Measurements from ENCODE around the gene LRIG1.

LRIG1 gene

GRCh38 chr3:66466606-66467270 lies 34.1 kb downstream of the LRIG1 start:
- Histone ChIP-seq H3K36me3 (ENCODE audit: insufficient read depth, low read length) (peaks cover 9% of the 10 kb centered on the region), H3K27me3 (ENCODE audit: insufficient read depth, low read length) (no peaks in the 10 kb centered on the region), H3K4me1 (ENCODE audit: insufficient read depth, low read length) (peaks cover 59% of the 10 kb centered on the region), H3K9ac (ENCODE audit: low read depth, low read length) (no peak overlapping the region), H3K27ac (ENCODE audit: low read depth, low read length) (no peak overlapping the region), H3K9me3 (ENCODE audit: insufficient read depth, low read depth, low read length) (no peaks in the 10 kb centered on the region), H3K4me3 (ENCODE audit: low read length) (no peak overlapping the region)
- 93% methylated on average over 11 of the region's 11 CpGs for WGBS

GRCh38 chr3:66465587-66465986 lies 35.2 kb downstream of the LRIG1 start:
- no peak overlapping the region for H3K4me3 ChIP-seq (ENCODE audit: low read length)
- 97% methylated on average over 2 of the region's 4 CpGs for WGBS
- no peak overlapping the region for H3K9ac ChIP-seq (ENCODE audit: low read depth, low read length)
- peaks cover 20% of the 10 kb centered on the region for H3K36me3 ChIP-seq (ENCODE audit: insufficient read depth, low read length)
- no peak overlapping the region for H3K27ac ChIP-seq (ENCODE audit: low read depth, low read length)
- H3K4me1 ChIP-seq (ENCODE audit: insufficient read depth, low read length), result peaks cover 47% of the 10 kb centered on the region
- H3K27me3 ChIP-seq (ENCODE audit: insufficient read depth, low read length), result no peaks in the 10 kb centered on the region
- no peaks in the 10 kb centered on the region for H3K9me3 ChIP-seq (ENCODE audit: insufficient read depth, low read depth, low read length)

DNA sequence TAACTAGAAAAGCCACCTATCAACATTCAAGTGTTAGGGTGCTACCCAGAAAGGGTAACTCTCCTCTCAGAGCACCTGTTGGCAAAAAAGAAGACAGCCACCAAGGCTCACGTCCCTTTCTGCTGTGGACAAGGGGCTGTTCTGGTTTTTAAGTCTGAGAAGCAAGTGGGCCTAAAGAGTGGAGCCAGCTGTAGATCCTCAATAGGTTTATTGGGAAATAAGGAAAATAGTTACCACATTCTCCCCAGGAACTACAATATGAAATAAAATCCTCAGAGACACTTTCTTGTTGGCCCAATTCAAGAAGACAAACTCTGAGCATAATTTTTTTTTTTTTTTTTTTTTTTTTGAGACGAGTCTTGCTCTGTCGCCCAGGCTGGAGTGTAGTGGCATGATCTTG lies 35.8 kb downstream of the LRIG1 start:
- no peak overlapping the region for H3K9ac ChIP-seq (ENCODE audit: low read depth, low read length)
- H3K4me1 ChIP-seq (ENCODE audit: insufficient read depth, low read length), result peaks cover 43% of the 10 kb centered on the region
- no peaks in the 10 kb centered on the region for H3K27me3 ChIP-seq (ENCODE audit: insufficient read depth, low read length)
- H3K36me3 ChIP-seq (ENCODE audit: insufficient read depth, low read length), result peaks cover 26% of the 10 kb centered on the region
- no peaks in the 10 kb centered on the region for H3K9me3 ChIP-seq (ENCODE audit: insufficient read depth, low read depth, low read length)
- H3K27ac ChIP-seq (ENCODE audit: low read depth, low read length), result no peak overlapping the region
- no peak overlapping the region for H3K4me3 ChIP-seq (ENCODE audit: low read length)
- WGBS, result 93% methylated on average over 3 of the region's 3 CpGs

DNA sequence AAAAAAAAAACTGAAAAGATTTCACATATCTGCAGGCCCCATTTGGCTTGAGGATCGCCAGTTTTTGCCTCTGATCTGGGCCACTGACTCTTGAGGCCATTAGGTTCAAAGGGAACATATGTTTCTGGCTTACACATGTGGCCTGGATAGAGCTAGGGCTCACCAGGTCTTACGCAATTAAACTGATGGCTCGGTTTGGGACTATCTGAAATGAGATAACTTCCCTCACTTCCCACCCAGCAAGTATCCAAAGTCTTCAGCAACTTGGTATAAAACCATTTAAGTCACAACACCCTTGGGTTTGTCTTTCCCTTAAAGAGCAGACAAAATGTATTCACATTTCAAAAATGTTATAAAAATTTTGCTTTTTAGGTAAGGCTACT lies 36.3 kb downstream of the LRIG1 start:
- 90% methylated on average over 3 of the region's 3 CpGs for WGBS

GRCh38 chr3:66463730-66464511 lies 36.9 kb downstream of the LRIG1 start:
- 81% methylated on average over 9 of the region's 9 CpGs for WGBS
- Histone ChIP-seq H3K4me3 (ENCODE audit: low read length) (no peak overlapping the region), H3K9me3 (ENCODE audit: insufficient read depth, low read depth, low read length) (no peaks in the 10 kb centered on the region), H3K9ac (ENCODE audit: low read depth, low read length) (no peak overlapping the region), H3K27me3 (ENCODE audit: insufficient read depth, low read length) (no peaks in the 10 kb centered on the region), H3K4me1 (ENCODE audit: insufficient read depth, low read length) (peaks cover 37% of the 10 kb centered on the region), H3K27ac (ENCODE audit: low read depth, low read length) (no peak overlapping the region), H3K36me3 (ENCODE audit: insufficient read depth, low read length) (peaks cover 37% of the 10 kb centered on the region)

More for the DNA sequence above, 36.3 kb downstream of the LRIG1 start:
- Histone ChIP-seq H3K27ac (ENCODE audit: low read depth, low read length) (no peak overlapping the region), H3K4me3 (ENCODE audit: low read length) (no peak overlapping the region), H3K27me3 (ENCODE audit: insufficient read depth, low read length) (no peaks in the 10 kb centered on the region), H3K9me3 (ENCODE audit: insufficient read depth, low read depth, low read length) (no peaks in the 10 kb centered on the region), H3K4me1 (ENCODE audit: insufficient read depth, low read length) (peaks cover 43% of the 10 kb centered on the region), H3K36me3 (ENCODE audit: insufficient read depth, low read length) (peaks cover 31% of the 10 kb centered on the region), H3K9ac (ENCODE audit: low read depth, low read length) (no peak overlapping the region)

GRCh38 chr3:66463054-66463631 lies 37.7 kb downstream of the LRIG1 start:
- H3K36me3 ChIP-seq (ENCODE audit: insufficient read depth, low read length), result peaks cover 43% of the 10 kb centered on the region
- H3K4me1 ChIP-seq (ENCODE audit: insufficient read depth, low read length), result peaks cover 30% of the 10 kb centered on the region
- H3K27ac ChIP-seq (ENCODE audit: low read depth, low read length), result no peak overlapping the region
- H3K4me3 ChIP-seq (ENCODE audit: low read length), result no peak overlapping the region
- H3K9ac ChIP-seq (ENCODE audit: low read depth, low read length), result no peak overlapping the region
- no peaks in the 10 kb centered on the region for H3K27me3 ChIP-seq (ENCODE audit: insufficient read depth, low read length)
- no peaks in the 10 kb centered on the region for H3K9me3 ChIP-seq (ENCODE audit: insufficient read depth, low read depth, low read length)
- WGBS, result 95% methylated on average over 7 of the region's 7 CpGs

DNA sequence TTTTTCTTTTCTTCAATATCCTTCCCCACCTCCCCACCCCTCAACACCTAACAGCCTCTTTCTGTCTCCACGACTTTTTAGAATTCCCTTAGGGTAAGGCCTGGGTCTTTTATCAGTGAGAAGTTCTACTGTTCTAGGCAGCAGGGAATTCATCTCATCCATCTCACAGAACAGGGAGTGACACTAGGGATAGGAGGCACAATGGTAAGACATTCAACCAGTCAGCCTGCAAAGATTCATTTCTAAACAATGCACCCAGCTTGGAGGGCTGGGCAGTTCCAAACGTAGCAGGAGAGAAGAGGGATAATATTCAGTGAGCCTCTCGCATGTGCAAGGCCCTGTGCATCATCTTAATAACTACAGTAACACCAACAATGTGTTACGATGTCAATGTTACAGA lies 43.6 kb downstream of the LRIG1 start:
- Histone ChIP-seq H3K4me3 (ENCODE audit: low read length) (no peak overlapping the region), H3K27me3 (ENCODE audit: insufficient read depth, low read length) (no peaks in the 10 kb centered on the region), H3K27ac (ENCODE audit: low read depth, low read length) (no peak overlapping the region), H3K4me1 (ENCODE audit: insufficient read depth, low read length) (peaks cover 17% of the 10 kb centered on the region), H3K9me3 (ENCODE audit: insufficient read depth, low read depth, low read length) (no peaks in the 10 kb centered on the region), H3K36me3 (ENCODE audit: insufficient read depth, low read length) (peaks cover 84% of the 10 kb centered on the region), H3K9ac (ENCODE audit: low read depth, low read length) (no peak overlapping the region)
- 82% methylated on average over 4 of the region's 4 CpGs for WGBS

DNA sequence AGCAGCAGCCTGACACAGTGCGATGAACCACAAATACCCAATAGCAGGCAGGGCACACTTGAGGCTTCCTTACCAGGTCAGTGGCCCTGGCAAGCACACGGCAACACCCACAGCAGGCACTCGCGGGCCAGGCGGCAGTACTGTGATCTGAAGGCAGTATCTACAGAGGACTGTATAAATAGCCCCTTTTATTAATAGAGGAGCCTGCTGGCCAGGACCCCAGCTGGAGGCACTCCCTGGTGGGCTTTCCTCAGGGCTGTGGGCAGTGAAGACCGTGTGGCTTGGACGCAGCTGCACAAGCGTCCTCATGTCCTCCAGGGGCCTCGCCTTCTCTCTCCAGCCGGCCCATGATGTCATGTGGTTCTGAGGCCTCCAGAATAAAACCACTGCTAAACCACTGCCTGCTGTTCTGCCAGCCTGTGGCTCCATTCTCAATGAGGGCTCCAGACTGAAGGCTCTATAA lies 44.1 kb downstream of the LRIG1 start:
- H3K9ac ChIP-seq (ENCODE audit: low read depth, low read length), result no peak overlapping the region
- no peaks in the 10 kb centered on the region for H3K27me3 ChIP-seq (ENCODE audit: insufficient read depth, low read length)
- H3K4me1 ChIP-seq (ENCODE audit: insufficient read depth, low read length), result peaks cover 17% of the 10 kb centered on the region
- peaks cover 83% of the 10 kb centered on the region for H3K36me3 ChIP-seq (ENCODE audit: insufficient read depth, low read length)
- H3K27ac ChIP-seq (ENCODE audit: low read depth, low read length), result no peak overlapping the region
- 93% methylated on average over 10 of the region's 10 CpGs for whole genome bisulfite sequencing
- H3K4me3 ChIP-seq (ENCODE audit: low read length), result no peak overlapping the region
- H3K9me3 ChIP-seq (ENCODE audit: insufficient read depth, low read depth, low read length), result no peaks in the 10 kb centered on the region

- Histone ChIP-seq H3K36me3 (ENCODE audit: insufficient read depth, low read length) (peaks cover 83% of the 10 kb centered on the region), H3K4me3 (ENCODE audit: low read length) (no peak overlapping the region), H3K9ac (ENCODE audit: low read depth, low read length) (no peak overlapping the region), H3K4me1 (ENCODE audit: insufficient read depth, low read length) (peaks cover 17% of the 10 kb centered on the region), H3K27me3 (ENCODE audit: insufficient read depth, low read length) (no peaks in the 10 kb centered on the region), H3K9me3 (ENCODE audit: insufficient read depth, low read depth, low read length) (no peaks in the 10 kb centered on the region), H3K27ac (ENCODE audit: low read depth, low read length) (no peak overlapping the region)
- 88% methylated on average over 8 of the region's 8 CpGs for WGBS
Observed at GRCh38 chr3:66454464-66454859, 46.4 kb downstream of the LRIG1 start.

DNA sequence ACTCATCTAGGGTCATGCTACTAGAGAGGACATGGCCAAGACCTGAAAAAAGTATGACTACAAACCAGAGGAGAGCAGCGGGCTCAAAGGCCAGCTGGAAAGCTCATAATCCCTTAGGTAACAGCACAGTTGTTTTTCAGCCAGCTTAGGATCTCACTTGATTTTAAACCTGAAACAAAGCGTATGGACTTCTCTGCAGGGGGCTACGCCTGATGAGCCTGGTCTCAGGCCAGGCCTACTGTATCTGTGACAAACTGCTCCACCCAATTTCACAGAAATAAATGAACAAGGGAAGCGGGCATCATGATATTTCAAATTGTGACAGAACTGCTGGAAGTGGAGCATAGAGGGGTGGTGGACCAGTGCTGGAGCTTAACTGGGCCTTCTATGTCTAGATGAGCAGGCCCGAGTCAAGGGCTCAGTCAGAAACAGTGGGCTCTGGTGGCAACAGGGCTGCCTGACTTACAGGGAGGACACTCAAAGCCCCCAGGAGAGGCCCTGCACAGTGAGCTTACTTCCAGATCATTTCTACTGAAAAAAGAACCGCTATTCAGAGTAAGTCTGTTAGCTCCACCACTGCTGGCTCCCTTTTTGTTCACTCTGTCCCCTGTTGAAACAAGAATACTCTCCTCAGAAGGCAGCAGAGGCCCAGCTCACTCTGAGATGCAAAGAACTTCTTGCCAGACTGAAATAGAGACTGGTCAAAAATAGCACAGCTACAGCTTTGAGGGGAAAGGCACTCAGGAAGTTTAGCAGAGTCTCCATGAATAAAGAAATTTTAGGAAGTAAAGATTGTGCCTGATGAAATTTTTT lies 47.0 kb downstream of the LRIG1 start:
- 76% methylated on average over 6 of the region's 6 CpGs for WGBS
- H3K4me3 ChIP-seq (ENCODE audit: low read length), result no peak overlapping the region
- H3K36me3 ChIP-seq (ENCODE audit: insufficient read depth, low read length), result peaks cover 83% of the 10 kb centered on the region
- H3K27me3 ChIP-seq (ENCODE audit: insufficient read depth, low read length), result no peaks in the 10 kb centered on the region
- no peaks in the 10 kb centered on the region for H3K9me3 ChIP-seq (ENCODE audit: insufficient read depth, low read depth, low read length)
- H3K4me1 ChIP-seq (ENCODE audit: insufficient read depth, low read length), result peaks cover 17% of the 10 kb centered on the region
- H3K27ac ChIP-seq (ENCODE audit: low read depth, low read length), result peak overlapping the region; percentile 12; the same call in 1 of the 2 replicates
- no peak overlapping the region for H3K9ac ChIP-seq (ENCODE audit: low read depth, low read length)
